ENCODE data around the gene GOLM1.

GRCh38 chr9:86079865-86080469, 19.4 kb downstream of the GOLM1 start:
- TF ChIP-seq CTCF (IDR thresholded peaks at IDR 0.05; ENCODE audit: low read depth, low read length) (no peak), EZH2phosphoT487 (IDR thresholded peaks at IDR 0.05; ENCODE audit: low read depth) (no peak)
